SK-N-SH treated with all-trans-retinoic acid at 6 μM for 48 hours (cell line): ENCODE results near the gene BPI.

ENCODE experiments used
- ATAC-seq: fragments of 200-7000 bp; cut with Tn5 transposase; 3 replicates; pipeline ENCODE4 v1.9.1; 2020; ENCODE audit warnings: mild to moderate bottlenecking, moderate library complexity
- ARNTL ChIP-seq: fragments of 450-650 bp; formaldehyde crosslinking; IDR thresholded peaks from 2 replicates; pipeline ENCODE4 v1.5.0; 2020; ENCODE audit warnings: low read depth, mild to moderate bottlenecking, moderate library complexity, borderline replicate concordance
- CREB5 ChIP-seq: fragments of 250-450 bp; sonication (Bioruptor Pico); IDR thresholded peaks from 2 replicates; pipeline ENCODE4 v1.5.1; 2020; ENCODE audit warnings: low read depth, mild to moderate bottlenecking, moderate library complexity
- CSDC2 ChIP-seq: fragments of 250-450 bp; sonication (Bioruptor Pico); IDR thresholded peaks from 2 replicates; pipeline ENCODE4 v1.5.0; 2020; ENCODE audit warnings: mild to moderate bottlenecking, moderate library complexity
- CSRNP3 ChIP-seq: fragments of 250-450 bp; sonication (Bioruptor Pico); IDR thresholded peaks from 2 replicates; pipeline ENCODE4 v1.5.1; 2021; ENCODE audit warnings: mild to moderate bottlenecking, moderate library complexity
- ESRRG ChIP-seq: fragments of 250-450 bp; sonication (Bioruptor Pico); IDR thresholded peaks from 2 replicates; pipeline ENCODE4 v1.6.1; 2021; ENCODE audit warnings: mild to moderate bottlenecking
- GLIS3 ChIP-seq: fragments of 250-450 bp; sonication (Bioruptor Pico); IDR thresholded peaks from 2 replicates; pipeline ENCODE4 v1.5.0; 2020; ENCODE audit warnings: mild to moderate bottlenecking, moderate library complexity
- ISL1 ChIP-seq: fragments of 250-450 bp; sonication (Bioruptor Pico); IDR thresholded peaks from 2 replicates; pipeline ENCODE4 v2.1.2; 2022; ENCODE audit warnings: mild to moderate bottlenecking, moderate library complexity
- PATZ1 ChIP-seq: fragments of 250-450 bp; sonication (Bioruptor Pico); IDR thresholded peaks from 2 replicates; pipeline ENCODE4 v1.8.0; 2020; ENCODE audit warnings: mild to moderate bottlenecking, moderate library complexity, borderline replicate concordance
- PPARA ChIP-seq: fragments of 250-450 bp; sonication (Bioruptor Pico); IDR thresholded peaks from 2 replicates; pipeline ENCODE4 v1.5.0; 2020; ENCODE audit warnings: mild to moderate bottlenecking, borderline replicate concordance
- RARB ChIP-seq: fragments of 250-450 bp; sonication (Bioruptor Pico); IDR thresholded peaks from 2 replicates; pipeline ENCODE4 v1.8.0; 2021; ENCODE audit warnings: mild to moderate bottlenecking, moderate library complexity
- SNAI2 ChIP-seq: fragments of 250-450 bp; sonication (Bioruptor Pico); IDR thresholded peaks from 2 replicates; pipeline ENCODE4 v1.5.0; 2020; ENCODE audit warnings: mild to moderate bottlenecking, moderate library complexity
- TCF4 ChIP-seq: fragments of 250-450 bp; sonication (Bioruptor Pico); IDR thresholded peaks from 2 replicates; pipeline ENCODE4 v1.8.0; 2021; ENCODE audit warnings: mild to moderate bottlenecking, moderate library complexity, borderline replicate concordance
- TOX ChIP-seq: fragments of 250-450 bp; sonication (Bioruptor Pico); IDR thresholded peaks from 2 replicates; pipeline ENCODE4 v1.8.0; 2021; ENCODE audit warnings: mild to moderate bottlenecking, moderate library complexity, borderline replicate concordance
- TSHZ2 ChIP-seq: fragments of 250-450 bp; sonication (Bioruptor Pico); IDR thresholded peaks from 2 replicates; pipeline ENCODE4 v1.5.0; 2020; ENCODE audit warnings: mild to moderate bottlenecking, moderate library complexity
- ZC3H10 ChIP-seq: fragments of 250-450 bp; sonication (Bioruptor Pico); IDR thresholded peaks from 2 replicates; pipeline ENCODE4 v1.5.1; 2021; ENCODE audit warnings: mild to moderate bottlenecking, moderate library complexity
- ZFP3 ChIP-seq: fragments of 250-450 bp; sonication (Bioruptor Pico); IDR thresholded peaks from 2 replicates; pipeline ENCODE4 v1.5.0; 2020; ENCODE audit warnings: mild to moderate bottlenecking, moderate library complexity
- ZFP30 ChIP-seq: fragments of 450-650 bp; formaldehyde crosslinking; IDR thresholded peaks from 2 replicates; pipeline ENCODE4 v1.5.0; 2022; ENCODE audit warnings: mild to moderate bottlenecking, moderate library complexity
- ZNF70 ChIP-seq: fragments of 450-650 bp; formaldehyde crosslinking; IDR thresholded peaks from 2 replicates; pipeline ENCODE4 v1.5.0; 2020; ENCODE audit warnings: mild to moderate bottlenecking, moderate library complexity
- ZNF8 ChIP-seq: fragments of 450-650 bp; formaldehyde crosslinking; IDR thresholded peaks from 2 replicates; pipeline ENCODE4 v1.5.0; 2020; ENCODE audit warnings: mild to moderate bottlenecking, moderate library complexity

BPI gene

GRCh38 chr20:38354227-38354626, 50.3 kb downstream of the BPI start:
- ATAC-seq = no peak
- TF ChIP-seq ZC3H10 (CRISPR knock-in tag) (no peak), TSHZ2 (no peak), ZFP30 (CRISPR knock-in tag) (no peak), CREB5 (CRISPR knock-in tag) (no peak), ESRRG (CRISPR knock-in tag) (no peak), ZNF70 (CRISPR knock-in tag) (no peak), TCF4 (CRISPR knock-in tag) (no peak), ZNF8 (CRISPR knock-in tag) (no peak), ZFP3 (no peak), ARNTL (no peak), SNAI2 (CRISPR knock-in tag) (no peak), GLIS3 (CRISPR knock-in tag) (no peak), TOX (CRISPR knock-in tag) (no peak), RARB (no peak), CSRNP3 (no peak), CSDC2 (CRISPR knock-in tag) (no peak), ISL1 (CRISPR knock-in tag) (no peak)

GRCh38 chr20:38355161-38356012, 51.4 kb downstream of the BPI start:
- TF ChIP-seq CREB5 (CRISPR knock-in tag) (no peak), ZFP30 (CRISPR knock-in tag) (no peak), PATZ1 (CRISPR knock-in tag) (no peak), TSHZ2 (no peak), PPARA (CRISPR knock-in tag) (no peak), GLIS3 (CRISPR knock-in tag) (no peak), ARNTL (no peak), SNAI2 (CRISPR knock-in tag) (no peak), TOX (CRISPR knock-in tag) (no peak), CSDC2 (CRISPR knock-in tag) (no peak), RARB (no peak), TCF4 (CRISPR knock-in tag) (no peak), ZC3H10 (CRISPR knock-in tag) (no peak)
- no peak for ATAC-seq
